ENCODE data around the gene PAOX. TPM values are rescaled to one million over a fixed set of nuclear protein-coding genes. Genes with fewer than 3 reads are reported as not detected.

The PAOX gene
- total and polyA plus RNA-seq, 2 experiments from 2014 or later = 4.1 to 8.7 TPM

DNA sequence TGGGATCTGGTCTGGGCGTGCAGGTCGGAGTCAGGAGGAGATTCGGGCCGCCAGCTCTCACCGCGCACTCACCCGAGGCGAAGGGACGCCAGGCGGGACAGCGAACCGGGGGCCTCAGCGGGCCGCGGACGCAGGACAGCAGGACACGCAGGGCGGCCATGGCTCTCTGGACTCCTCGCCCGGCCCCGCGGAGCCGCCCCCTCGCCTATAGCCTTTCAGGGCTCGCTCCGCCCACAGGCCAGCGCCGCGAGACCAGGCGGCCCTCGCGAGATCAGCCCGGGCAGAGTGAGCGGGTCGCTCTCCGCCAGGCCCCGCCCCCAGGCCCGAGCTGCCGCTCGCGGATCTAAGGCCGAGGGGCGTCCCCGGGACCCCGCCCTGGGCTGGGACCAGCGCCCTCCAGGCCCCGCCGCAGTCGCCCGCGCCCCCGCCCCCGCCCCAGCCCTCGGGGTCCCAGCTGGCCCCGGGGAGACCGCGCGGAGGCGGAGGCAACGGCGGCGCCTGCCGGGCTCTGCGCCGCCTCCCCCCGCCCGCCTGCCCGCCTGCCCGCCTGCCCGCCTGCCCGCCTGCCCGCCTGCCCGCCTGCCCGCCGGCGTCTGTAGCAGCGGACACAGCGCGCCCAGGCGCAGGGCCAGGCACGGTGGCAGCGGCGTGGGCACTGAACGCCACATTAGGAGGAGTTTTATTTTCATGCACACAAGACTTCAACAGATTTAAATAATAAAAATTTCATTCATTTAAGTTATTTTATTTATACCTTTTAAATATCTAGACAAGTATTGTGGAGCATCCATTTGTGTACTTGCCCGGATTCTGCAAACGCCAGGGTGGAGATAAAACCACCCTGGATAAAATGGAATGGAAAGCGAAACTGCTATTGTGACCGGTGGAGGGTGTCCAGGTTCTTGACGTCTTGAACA is 5.6 kb upstream of the PAOX start, which contains the start of gene ECHS1:
ECHS1 (minus strand) TSS at position 181 of the 917 bp plus-strand sequence; CDS start at position 160, 21 bp downstream.
- Histone ChIP-seq H3K27me3 (ENCODE audit: insufficient read depth) (peaks cover 48% of the 10 kb centered on the region), H3F3A (replicated peaks; ENCODE audit: low read depth) (0 out of 2 replicates have a peak, but pooled peaks cover 3% of the 10 kb centered on the region), H3K79me2 (replicated peaks; ENCODE audit: insufficient read depth) (no peaks in the 10 kb centered on the region), H3K27ac (ENCODE audit: low read depth) (no peak within 1 kb of the TSS), H2AFZ (no peak within 1 kb of the TSS), H3K9me2 (ENCODE audit: insufficient read depth) (no peaks in the 10 kb centered on the region), H3K4me3 (peak within 1 kb of the TSS; percentile 69), H3K36me3 (ENCODE audit: insufficient read depth) (no peaks in the 10 kb centered on the region), H3K4me1 (ENCODE audit: insufficient read depth) (peaks cover 5% of the 10 kb centered on the region; the same call in 1 of the 2 replicates), H3K4me2 (peak within 1 kb of the TSS; percentile 72), H4K20me1 (replicated peaks; ENCODE audit: insufficient read depth) (peaks cover 4% of the 10 kb centered on the region; the same call in 1 of the 2 replicates)
- Mint-ChIP-seq H3K9me3 (no peaks in the 10 kb centered on the region; the same call in 2 of the 3 replicates), H3K4me1 (peaks cover 5% of the 10 kb centered on the region), H3K4me3 (peak within 1 kb of the TSS; percentile 88), H3K27ac (peak within 1 kb of the TSS; percentile 83; the same call in 1 of the 2 replicates), H3K36me3 (ENCODE audit: low read depth) (peaks cover 24% of the 10 kb centered on the region), H3K27me3 (ENCODE audit: insufficient read depth, low read depth, poor library complexity) (peaks cover 39% of the 10 kb centered on the region)
- peak; percentile 98 for DNase-seq (ENCODE audit: low spot score)
- TF ChIP-seq JUNB (IDR thresholded peaks at IDR 0.05; ENCODE audit: unreplicated experiment) (no peak), STAT1 (IDR thresholded peaks at IDR 0.05; ENCODE audit: unreplicated experiment) (no peak), EZH2 (IDR thresholded peaks at IDR 0.05; ENCODE audit: low read depth, unreplicated experiment) (no peak), POLR2AphosphoS5 (IDR thresholded peaks at IDR 0.05; ENCODE audit: low read depth) (peak; percentile 89)
- TF ChIP-seq, protein P1, sequence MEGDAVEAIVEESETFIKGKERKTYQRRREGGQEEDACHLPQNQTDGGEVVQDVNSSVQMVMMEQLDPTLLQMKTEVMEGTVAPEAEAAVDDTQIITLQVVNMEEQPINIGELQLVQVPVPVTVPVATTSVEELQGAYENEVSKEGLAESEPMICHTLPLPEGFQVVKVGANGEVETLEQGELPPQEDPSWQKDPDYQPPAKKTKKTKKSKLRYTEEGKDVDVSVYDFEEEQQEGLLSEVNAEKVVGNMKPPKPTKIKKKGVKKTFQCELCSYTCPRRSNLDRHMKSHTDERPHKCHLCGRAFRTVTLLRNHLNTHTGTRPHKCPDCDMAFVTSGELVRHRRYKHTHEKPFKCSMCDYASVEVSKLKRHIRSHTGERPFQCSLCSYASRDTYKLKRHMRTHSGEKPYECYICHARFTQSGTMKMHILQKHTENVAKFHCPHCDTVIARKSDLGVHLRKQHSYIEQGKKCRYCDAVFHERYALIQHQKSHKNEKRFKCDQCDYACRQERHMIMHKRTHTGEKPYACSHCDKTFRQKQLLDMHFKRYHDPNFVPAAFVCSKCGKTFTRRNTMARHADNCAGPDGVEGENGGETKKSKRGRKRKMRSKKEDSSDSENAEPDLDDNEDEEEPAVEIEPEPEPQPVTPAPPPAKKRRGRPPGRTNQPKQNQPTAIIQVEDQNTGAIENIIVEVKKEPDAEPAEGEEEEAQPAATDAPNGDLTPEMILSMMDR (conservative IDR thresholded peaks at IDR 0.05; ENCODE audit: low read depth in 2 of 2) = no peak
- peak; percentile 94 for ATAC-seq

DNA sequence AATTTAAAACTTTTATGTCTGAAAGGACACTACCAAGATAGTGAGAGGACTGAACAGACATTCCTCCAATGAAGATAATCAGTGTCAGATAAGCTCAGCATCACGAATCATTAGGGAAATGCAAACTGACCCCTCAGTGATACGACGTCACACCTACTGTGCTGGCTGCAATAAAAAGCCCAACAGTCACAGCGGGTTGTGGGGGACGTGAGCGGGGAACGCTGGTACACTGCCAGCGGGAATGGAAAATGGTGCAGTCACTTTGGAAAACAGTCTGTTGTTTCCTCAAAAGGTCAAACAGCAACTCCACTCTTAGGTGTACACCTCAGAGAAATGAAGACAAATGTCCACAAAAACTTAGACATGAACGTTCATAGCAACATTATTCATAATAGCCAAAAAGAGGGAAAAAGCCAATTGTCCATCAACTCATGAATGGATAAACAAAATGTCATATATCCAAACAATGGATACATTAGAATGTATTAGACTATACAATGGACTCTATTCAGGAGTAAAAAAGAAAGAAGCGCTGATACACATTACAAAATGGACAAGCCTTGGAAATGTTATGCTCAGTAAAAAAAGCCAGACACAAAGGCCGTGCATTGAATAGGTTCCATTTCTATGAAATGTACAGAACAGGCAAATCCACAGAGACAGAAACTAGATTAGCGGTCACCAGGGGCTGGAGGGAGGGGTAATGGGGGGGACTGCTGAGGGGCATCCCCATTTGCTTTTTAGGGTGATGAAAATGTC is 3.5 kb upstream of the PAOX start:
- Histone ChIP-seq H3K79me2 (replicated peaks; ENCODE audit: insufficient read depth) (no peaks in the 10 kb centered on the region), H3F3A (replicated peaks; ENCODE audit: low read depth) (0 out of 2 replicates have a peak, but pooled peaks cover 3% of the 10 kb centered on the region), H4K20me1 (replicated peaks; ENCODE audit: insufficient read depth) (no peaks in the 10 kb centered on the region; the same call in 1 of the 2 replicates), H3K9me2 (ENCODE audit: insufficient read depth) (no peaks in the 10 kb centered on the region), H3K27ac (ENCODE audit: low read depth) (no peak overlapping the region), H3K36me3 (ENCODE audit: insufficient read depth) (no peaks in the 10 kb centered on the region), H3K27me3 (ENCODE audit: insufficient read depth) (peaks cover 59% of the 10 kb centered on the region), H3K4me2 (no peak overlapping the region), H3K4me3 (no peak overlapping the region), H2AFZ (no peak overlapping the region), H3K4me1 (ENCODE audit: insufficient read depth) (peaks cover 5% of the 10 kb centered on the region; the same call in 1 of the 2 replicates)
- Mint-ChIP-seq H3K36me3 (ENCODE audit: low read depth) (peaks cover 4% of the 10 kb centered on the region; the same call in 2 of the 3 replicates), H3K4me3 (no peak overlapping the region), H3K4me1 (peaks cover 5% of the 10 kb centered on the region), H3K27me3 (ENCODE audit: insufficient read depth, low read depth, poor library complexity) (peaks cover 41% of the 10 kb centered on the region), H3K9me3 (no peaks in the 10 kb centered on the region; the same call in 2 of the 3 replicates), H3K27ac (no peak overlapping the region)
- DNase-seq (ENCODE audit: low spot score) (no peak), ATAC-seq (no peak)
- TF ChIP-seq ZNF331 (CRISPR knock-in tag; IDR thresholded peaks at IDR 0.05; ENCODE audit: low read depth) (no peak), JUNB (IDR thresholded peaks at IDR 0.05; ENCODE audit: unreplicated experiment) (no peak), POLR2AphosphoS5 (IDR thresholded peaks at IDR 0.05; ENCODE audit: low read depth) (no peak), EZH2 (IDR thresholded peaks at IDR 0.05; ENCODE audit: low read depth, unreplicated experiment) (no peak)
- TF ChIP-seq, protein P2, sequence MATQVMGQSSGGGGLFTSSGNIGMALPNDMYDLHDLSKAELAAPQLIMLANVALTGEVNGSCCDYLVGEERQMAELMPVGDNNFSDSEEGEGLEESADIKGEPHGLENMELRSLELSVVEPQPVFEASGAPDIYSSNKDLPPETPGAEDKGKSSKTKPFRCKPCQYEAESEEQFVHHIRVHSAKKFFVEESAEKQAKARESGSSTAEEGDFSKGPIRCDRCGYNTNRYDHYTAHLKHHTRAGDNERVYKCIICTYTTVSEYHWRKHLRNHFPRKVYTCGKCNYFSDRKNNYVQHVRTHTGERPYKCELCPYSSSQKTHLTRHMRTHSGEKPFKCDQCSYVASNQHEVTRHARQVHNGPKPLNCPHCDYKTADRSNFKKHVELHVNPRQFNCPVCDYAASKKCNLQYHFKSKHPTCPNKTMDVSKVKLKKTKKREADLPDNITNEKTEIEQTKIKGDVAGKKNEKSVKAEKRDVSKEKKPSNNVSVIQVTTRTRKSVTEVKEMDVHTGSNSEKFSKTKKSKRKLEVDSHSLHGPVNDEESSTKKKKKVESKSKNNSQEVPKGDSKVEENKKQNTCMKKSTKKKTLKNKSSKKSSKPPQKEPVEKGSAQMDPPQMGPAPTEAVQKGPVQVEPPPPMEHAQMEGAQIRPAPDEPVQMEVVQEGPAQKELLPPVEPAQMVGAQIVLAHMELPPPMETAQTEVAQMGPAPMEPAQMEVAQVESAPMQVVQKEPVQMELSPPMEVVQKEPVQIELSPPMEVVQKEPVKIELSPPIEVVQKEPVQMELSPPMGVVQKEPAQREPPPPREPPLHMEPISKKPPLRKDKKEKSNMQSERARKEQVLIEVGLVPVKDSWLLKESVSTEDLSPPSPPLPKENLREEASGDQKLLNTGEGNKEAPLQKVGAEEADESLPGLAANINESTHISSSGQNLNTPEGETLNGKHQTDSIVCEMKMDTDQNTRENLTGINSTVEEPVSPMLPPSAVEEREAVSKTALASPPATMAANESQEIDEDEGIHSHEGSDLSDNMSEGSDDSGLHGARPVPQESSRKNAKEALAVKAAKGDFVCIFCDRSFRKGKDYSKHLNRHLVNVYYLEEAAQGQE (IDR thresholded peaks at IDR 0.05; ENCODE audit: unreplicated experiment) = no peak

All from GM23338 (cell line).